BLaER1 treated with 17β-estradiol and CSF1 and Interleukin-3, amounts not matched to agents 10 nM and 100 nM (cell line): ENCODE data around the gene PITPNM1.

ENCODE experiments used
- H3K27ac ChIP-seq, 11 experiments: shearing (Covaris generic); formaldehyde crosslinking; 2 replicates each; pipeline ENCODE4 v1.8.1; 2022
- H3K27me3 ChIP-seq, 11 experiments: shearing (Covaris generic); formaldehyde crosslinking; 2 replicates each; pipeline ENCODE4 v1.8.1; 2022
- H3K36me3 ChIP-seq, 11 experiments: shearing (Covaris generic); formaldehyde crosslinking; 2 replicates each; pipeline ENCODE4 v1.8.1; 2022
- H3K4me1 ChIP-seq, 10 experiments: shearing (Covaris generic); formaldehyde crosslinking; 2 replicates each; pipeline ENCODE4 v1.8.1; 2022
- H3K4me2 ChIP-seq, 11 experiments: shearing (Covaris generic); formaldehyde crosslinking; 2 replicates each; pipeline ENCODE4 v1.8.1; 2022
- H3K4me3 ChIP-seq, 10 experiments: shearing (Covaris generic); formaldehyde crosslinking; 2 replicates each; pipeline ENCODE4 v1.8.1; 2022
- H3K9ac ChIP-seq, 11 experiments: shearing (Covaris generic); formaldehyde crosslinking; 2 replicates each; pipeline ENCODE4 v1.8.1; 2022
- H3K9me3 ChIP-seq, 11 experiments: shearing (Covaris generic); formaldehyde crosslinking; replicated peaks in 1 of 11; 2 replicates each; pipeline ENCODE4 v1.8.1; 2022
- H4K20me1 ChIP-seq, 11 experiments: shearing (Covaris generic); formaldehyde crosslinking; 2 replicates each; pipeline ENCODE4 v1.8.1; 2022
- Cebpa-rat ChIP-seq, 11 experiments: shearing (Covaris generic); IDR thresholded peaks; 2 replicates each; pipeline ENCODE4 v1.8.1; 2022

PITPNM1 gene

DNA sequence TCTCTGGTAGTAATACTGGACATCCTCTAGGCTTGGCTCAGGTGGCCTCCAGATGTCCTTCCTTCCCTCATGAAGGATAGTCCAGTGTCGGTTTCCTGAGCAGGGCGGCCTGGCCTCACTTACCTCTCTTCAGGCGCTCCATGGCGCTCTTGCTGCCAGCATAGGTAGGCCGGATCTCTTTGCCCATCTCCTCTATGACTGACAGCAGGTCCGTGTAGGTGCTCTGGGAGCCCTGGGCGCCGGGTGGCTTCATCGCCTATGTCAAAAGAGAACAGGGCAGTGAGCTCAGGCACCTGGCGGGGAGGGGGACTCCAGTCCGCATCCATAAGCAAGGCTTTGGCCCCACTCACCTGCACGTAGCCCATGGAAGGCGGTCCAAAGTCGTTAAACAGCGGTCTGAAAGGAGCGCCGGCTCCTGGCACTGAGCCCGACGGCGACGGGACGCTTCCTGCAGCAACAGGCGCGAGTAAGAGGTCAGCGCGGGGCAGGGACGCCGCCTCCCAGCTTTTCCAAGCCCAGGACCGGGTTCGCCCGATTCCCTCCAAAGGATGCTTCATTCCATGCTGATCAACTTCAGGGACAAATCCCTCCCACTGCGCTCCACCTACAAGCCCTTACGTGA is 2.2 kb upstream of the PITPNM1 start:
- H3K9me3 ChIP-seq, result no peaks in the 10 kb centered on the region
- H3K27ac ChIP-seq, result peak overlapping the region in 10 of 11 experiments; percentile 39 to 92 (median 76); a peak in 20 of 22 replicates
- peak overlapping the region; percentile 58 to 86 (median 72) for H3K4me3 ChIP-seq
- peaks cover under 1 to 14% (median 5%) of the 10 kb centered on the region in 11 experiments; a peak in 15 of 22 replicates for H3K36me3 ChIP-seq
- no peak for TF ChIP-seq Cebpa-rat (IDR thresholded peaks at IDR 0.05)
- peaks cover 44 to 56% (median 48%) of the 10 kb centered on the region in 10 experiments for H3K4me1 ChIP-seq
- peaks cover 0 to 13% (median 9%) of the 10 kb centered on the region in 11 experiments; a peak in 9 of 22 replicates for H3K27me3 ChIP-seq
- H3K4me2 ChIP-seq, result peak overlapping the region; percentile 91 to 100 (median 99)
- H4K20me1 ChIP-seq, result peaks cover 18 to 47% (median 37%) of the 10 kb centered on the region in 11 experiments; a peak in 21 of 22 replicates
- peak overlapping the region; percentile 58 to 91 (median 84) for H3K9ac ChIP-seq

DNA sequence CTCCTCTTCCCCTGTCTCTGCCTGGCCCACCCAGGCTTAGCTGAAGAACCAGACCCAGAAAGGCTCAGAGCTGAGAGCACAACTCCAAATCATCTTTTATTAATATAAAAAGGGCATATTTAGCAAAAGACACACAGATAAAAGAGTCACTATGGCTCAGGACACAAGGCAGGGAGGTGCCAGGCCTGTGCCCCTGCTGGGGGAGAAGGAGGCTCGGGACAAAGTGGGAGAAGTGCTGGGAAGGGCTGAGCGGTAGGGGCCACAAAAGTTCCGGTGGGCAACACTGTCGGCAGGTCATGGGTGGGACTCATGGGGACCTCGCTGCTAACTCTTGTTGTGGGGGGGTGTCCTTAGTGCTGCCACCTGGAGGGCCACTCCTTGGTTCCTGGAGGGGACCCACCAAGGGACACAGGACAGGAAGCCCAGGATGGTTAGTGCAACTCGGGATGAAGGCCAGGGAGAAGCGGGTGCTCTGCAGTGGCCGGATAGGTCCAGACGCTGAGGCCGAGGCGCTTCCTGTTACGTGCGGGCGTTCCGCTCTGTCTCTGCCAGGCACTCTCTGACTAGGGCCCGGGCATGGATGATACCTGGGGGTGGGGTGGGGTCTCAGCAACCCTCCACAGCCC is 1.4 kb upstream of the PITPNM1 start:
- no peak for TF ChIP-seq Cebpa-rat (IDR thresholded peaks at IDR 0.05)
- H3K27me3 ChIP-seq, result peaks cover 0 to 13% (median 9%) of the 10 kb centered on the region in 11 experiments; a peak in 9 of 22 replicates
- H3K4me2 ChIP-seq, result peak overlapping the region; percentile 91 to 100 (median 99)
- H3K36me3 ChIP-seq, result peaks cover 9 to 22% (median 13%) of the 10 kb centered on the region in 11 experiments
- H3K27ac ChIP-seq, result peak overlapping the region in 9 of 11 experiments; percentile 4 to 92 (median 45); a peak in 10 of 22 replicates
- peak overlapping the region; percentile 58 to 91 (median 84) for H3K9ac ChIP-seq
- peaks cover 51 to 60% (median 55%) of the 10 kb centered on the region in 10 experiments for H3K4me1 ChIP-seq
- H3K4me3 ChIP-seq, result peak overlapping the region in 9 of 10 experiments; percentile 58 to 86 (median 74); a peak in 17 of 20 replicates
- no peaks in the 10 kb centered on the region for H3K9me3 ChIP-seq
- peaks cover 26 to 55% (median 45%) of the 10 kb centered on the region in 11 experiments; a peak in 21 of 22 replicates for H4K20me1 ChIP-seq

DNA sequence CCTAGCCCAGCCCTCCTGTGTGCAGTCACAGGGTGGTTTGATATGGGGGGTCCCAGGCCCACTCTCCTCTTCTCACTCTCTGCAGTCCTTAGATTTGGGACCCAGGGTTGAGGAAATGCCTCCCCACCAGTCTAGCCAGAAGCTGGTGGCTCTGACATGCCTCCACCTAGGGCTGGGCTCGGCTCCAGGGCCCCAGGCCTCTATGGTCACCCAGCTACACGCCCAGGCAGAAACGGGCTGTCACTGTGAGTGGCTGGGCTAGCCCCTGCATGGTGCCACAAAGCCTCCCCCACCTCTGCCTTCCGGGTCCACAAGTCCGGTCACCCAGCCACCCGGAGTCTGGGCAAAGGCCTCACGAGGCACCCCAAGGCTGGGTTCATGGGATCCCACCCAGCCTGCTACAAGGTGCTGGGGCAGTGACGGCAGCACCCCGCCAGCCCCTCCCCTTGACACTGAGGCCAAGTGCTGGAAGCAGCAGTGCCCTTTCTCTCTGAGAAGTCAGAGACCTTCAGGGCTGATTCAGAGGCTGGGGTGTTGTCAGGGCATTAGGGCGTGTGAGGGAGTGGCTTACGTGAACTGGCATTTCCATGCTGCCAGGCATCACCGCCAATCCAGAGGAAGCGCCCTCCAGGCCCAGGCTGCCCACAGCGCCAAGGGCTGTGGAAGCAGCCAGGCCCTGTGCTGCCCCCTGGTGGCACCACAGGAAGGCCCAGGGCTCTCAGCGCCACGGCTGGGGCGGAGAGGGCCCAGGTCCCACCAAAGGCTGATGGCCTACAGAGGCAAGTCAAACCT is 638 bp upstream of the PITPNM1 start:
- H3K4me2 ChIP-seq, result peak overlapping the region; percentile 91 to 100 (median 99)

GRCh38 chr11:67504005-67504949 is 886 bp downstream of the PITPNM1 start:
- H3K36me3 ChIP-seq, result peaks cover 23 to 43% (median 29%) of the 10 kb centered on the region in 11 experiments
- TF ChIP-seq Cebpa-rat (IDR thresholded peaks at IDR 0.05), result no peak
- peak overlapping the region; percentile 55 to 81 (median 70) for H3K27ac ChIP-seq
- peak overlapping the region; percentile 91 to 100 (median 99) for H3K4me2 ChIP-seq
- H3K27me3 ChIP-seq, result peaks cover 0 to 13% (median 9%) of the 10 kb centered on the region in 11 experiments; a peak in 9 of 22 replicates
- H3K9ac ChIP-seq, result peak overlapping the region; percentile 75 to 88 (median 84)
- H3K9me3 ChIP-seq, result peaks cover 0 to 7% (median 0%) of the 10 kb centered on the region in 11 experiments; a peak in 1 of 22 replicates
- peak overlapping the region; percentile 81 to 96 (median 88) for H3K4me3 ChIP-seq
- peaks cover 67 to 75% (median 70%) of the 10 kb centered on the region in 10 experiments for H3K4me1 ChIP-seq
- peaks cover 26 to 71% (median 47%) of the 10 kb centered on the region in 11 experiments; a peak in 21 of 22 replicates for H4K20me1 ChIP-seq

More for the DNA sequence above, 638 bp upstream of the PITPNM1 start:
- H3K27me3 ChIP-seq, result peaks cover 0 to 13% (median 9%) of the 10 kb centered on the region in 11 experiments; a peak in 9 of 22 replicates
- TF ChIP-seq Cebpa-rat (IDR thresholded peaks at IDR 0.05), result no peak
- H3K4me3 ChIP-seq, result peak overlapping the region; percentile 81 to 96 (median 88)
- no peaks in the 10 kb centered on the region for H3K9me3 ChIP-seq
- peaks cover 59 to 67% (median 62%) of the 10 kb centered on the region in 10 experiments for H3K4me1 ChIP-seq
- peak overlapping the region; percentile 62 to 92 (median 71); a peak in 21 of 22 replicates for H3K27ac ChIP-seq
- peaks cover 13 to 29% (median 21%) of the 10 kb centered on the region in 11 experiments for H3K36me3 ChIP-seq
- H4K20me1 ChIP-seq, result peaks cover 26 to 63% (median 47%) of the 10 kb centered on the region in 11 experiments; a peak in 21 of 22 replicates
- peak overlapping the region; percentile 80 to 91 (median 84) for H3K9ac ChIP-seq

- Histone ChIP-seq H3K9me3 (peaks cover 0 to 7% (median 0%) of the 10 kb centered on the region in 11 experiments; a peak in 1 of 22 replicates), H3K4me3 (peak overlapping the region; percentile 81 to 96 (median 88)), H4K20me1 (peaks cover 26 to 79% (median 47%) of the 10 kb centered on the region in 11 experiments; a peak in 21 of 22 replicates), H3K27me3 (peaks cover 0 to 13% (median 9%) of the 10 kb centered on the region in 11 experiments; a peak in 9 of 22 replicates), H3K36me3 (peaks cover 23 to 52% (median 37%) of the 10 kb centered on the region in 11 experiments), H3K27ac (peak overlapping the region in 8 of 11 experiments; percentile 37 to 81 (median 71); a peak in 12 of 22 replicates), H3K4me2 (peak overlapping the region; percentile 91 to 100 (median 99)), H3K4me1 (peaks cover 62 to 69% (median 64%) of the 10 kb centered on the region in 10 experiments), H3K9ac (peak overlapping the region; percentile 75 to 88 (median 84))
- TF ChIP-seq Cebpa-rat (IDR thresholded peaks at IDR 0.05), result no peak
Observed at GRCh38 chr11:67503119-67504004, 1.8 kb downstream of the PITPNM1 start.

GRCh38 chr11:67502328-67502979 is 2.7 kb downstream of the PITPNM1 start:
- TF ChIP-seq Cebpa-rat (IDR thresholded peaks at IDR 0.05), result no peak
- Histone ChIP-seq H3K4me3 (no peak overlapping the region; a peak in 1 of 20 replicates), H3K27ac (no peak overlapping the region), H3K36me3 (peaks cover 27 to 61% (median 46%) of the 10 kb centered on the region in 11 experiments), H3K9ac (peak overlapping the region in 7 of 11 experiments; percentile 6 to 88 (median 33); a peak in 5 of 22 replicates), H3K9me3 (peaks cover 0 to 7% (median 0%) of the 10 kb centered on the region in 11 experiments; a peak in 1 of 22 replicates), H3K27me3 (peaks cover 0 to 13% (median 9%) of the 10 kb centered on the region in 11 experiments; a peak in 9 of 22 replicates), H3K4me1 (peaks cover 59 to 67% (median 63%) of the 10 kb centered on the region in 10 experiments), H4K20me1 (peaks cover 27 to 85% (median 45%) of the 10 kb centered on the region in 11 experiments; a peak in 21 of 22 replicates), H3K4me2 (peak overlapping the region; percentile 91 to 100 (median 99); a peak in 21 of 22 replicates)
